ENCODE measurements around the gene PUM1.
"Not testable (repeated sequence)": the region's sequence is repeated elsewhere in the genome, so short reads cannot be mapped to it uniquely, and the experiment has no call there.

The PUM1 gene

GRCh38 chr1:31051611-31052010 is 13.9 kb downstream of the PUM1 start:
- Histone ChIP-seq H3K4me3 (ENCODE audit: low read depth, low read length) (no peak overlapping the region), H3K36me3 (replicated peaks) (peaks cover 17% of the 10 kb centered on the region), H3K27me3 (replicated peaks) (no peaks in the 10 kb centered on the region), H3K27ac (no peak overlapping the region)
- in situ Hi-C loops (cut with HindIII; ENCODE audit: low pct_ligation_motif_present, low sequenced_read_pairs), result no loop called here
- no peak for DNase-seq
- TF ChIP-seq CTCF (IDR thresholded peaks at IDR 0.05; ENCODE audit: low read depth, low read length, missing control alignments), result no peak

- H3K27ac ChIP-seq; DNase-seq; in situ Hi-C loops (cut with HindIII; ENCODE audit: low pct_ligation_motif_present, low sequenced_read_pairs); H3K4me3 ChIP-seq (ENCODE audit: low read depth, low read length); H3K27me3 ChIP-seq (replicated peaks): not testable (repeated sequence)
- peaks cover 12% of the 10 kb centered on the region for H3K36me3 ChIP-seq (replicated peaks)
These were observed 18.0 kb downstream of the PUM1 start for GRCh38 chr1:31047507-31047906.

GRCh38 chr1:31043631-31044030 is 21.9 kb downstream of the PUM1 start:
- no peak for DNase-seq
- Histone ChIP-seq H3K4me3 (ENCODE audit: low read depth, low read length) (no peak overlapping the region), H3K27me3 (replicated peaks) (no peaks in the 10 kb centered on the region), H3K36me3 (replicated peaks) (peaks cover 15% of the 10 kb centered on the region), H3K27ac (no peak overlapping the region)
- in situ Hi-C loops (cut with HindIII; ENCODE audit: low pct_ligation_motif_present, low sequenced_read_pairs), result no loop called here
- no peak for TF ChIP-seq CTCF (IDR thresholded peaks at IDR 0.05; ENCODE audit: low read depth, low read length, missing control alignments)

GRCh38 chr1:31042656-31043055 is 22.9 kb downstream of the PUM1 start:
- TF ChIP-seq CTCF (IDR thresholded peaks at IDR 0.05; ENCODE audit: low read depth, low read length, missing control alignments), result no peak
- DNase-seq, result no peak
- Histone ChIP-seq H3K4me3 (ENCODE audit: low read depth, low read length) (no peak overlapping the region), H3K27ac (no peak overlapping the region), H3K27me3 (replicated peaks) (no peaks in the 10 kb centered on the region), H3K36me3 (replicated peaks) (peaks cover 15% of the 10 kb centered on the region)
- in situ Hi-C loops (cut with HindIII; ENCODE audit: low pct_ligation_motif_present, low sequenced_read_pairs), result no loop called here

- DNase-seq, result no peak
- TF ChIP-seq CTCF (IDR thresholded peaks at IDR 0.05; ENCODE audit: low read depth, low read length, missing control alignments), result no peak
- no peak overlapping the region for H3K4me3 ChIP-seq (ENCODE audit: low read depth, low read length)
- no peaks in the 10 kb centered on the region for H3K27me3 ChIP-seq (replicated peaks)
- H3K36me3 ChIP-seq (replicated peaks), result peaks cover 10% of the 10 kb centered on the region
- in situ Hi-C loops (cut with HindIII; ENCODE audit: low pct_ligation_motif_present, low sequenced_read_pairs), result no loop called here
- no peak overlapping the region for H3K27ac ChIP-seq
These were observed 24.0 kb downstream of the PUM1 start for GRCh38 chr1:31041529-31041928.

- no peaks in the 10 kb centered on the region for H3K27me3 ChIP-seq (replicated peaks)
- in situ Hi-C loops (cut with HindIII; ENCODE audit: low pct_ligation_motif_present, low sequenced_read_pairs), result no loop called here
- H3K27ac ChIP-seq, result no peak overlapping the region
- H3K36me3 ChIP-seq (replicated peaks), result peaks cover 8% of the 10 kb centered on the region
- no peak for TF ChIP-seq CTCF (IDR thresholded peaks at IDR 0.05; ENCODE audit: low read depth, low read length, missing control alignments)
- H3K4me3 ChIP-seq (ENCODE audit: low read depth, low read length), result no peak overlapping the region
- no peak for DNase-seq
These were observed 25.5 kb downstream of the PUM1 start for GRCh38 chr1:31040038-31040437.

- H3K36me3 ChIP-seq (replicated peaks); in situ Hi-C loops (cut with HindIII; ENCODE audit: low pct_ligation_motif_present, low sequenced_read_pairs); DNase-seq; H3K27me3 ChIP-seq (replicated peaks); H3K4me3 ChIP-seq (ENCODE audit: low read depth, low read length): not testable (repeated sequence)
- H3K27ac ChIP-seq, result peak overlapping the region; percentile 24
These were observed 26.6 kb downstream of the PUM1 start for GRCh38 chr1:31038935-31039334.

Data from brain microvascular endothelial cell (primary cell).